ENCODE measurements around the gene PCCB. TPM values are rescaled to one million over a fixed set of nuclear protein-coding genes. Genes with fewer than 3 reads are reported as not detected.
"Not testable (repeated sequence)": the region's sequence is repeated elsewhere in the genome, so short reads cannot be mapped to it uniquely, and the experiment has no call there.

The PCCB gene
- polyA plus RNA-seq, 1 donor from 2014 or later = 18.3 TPM

DNA sequence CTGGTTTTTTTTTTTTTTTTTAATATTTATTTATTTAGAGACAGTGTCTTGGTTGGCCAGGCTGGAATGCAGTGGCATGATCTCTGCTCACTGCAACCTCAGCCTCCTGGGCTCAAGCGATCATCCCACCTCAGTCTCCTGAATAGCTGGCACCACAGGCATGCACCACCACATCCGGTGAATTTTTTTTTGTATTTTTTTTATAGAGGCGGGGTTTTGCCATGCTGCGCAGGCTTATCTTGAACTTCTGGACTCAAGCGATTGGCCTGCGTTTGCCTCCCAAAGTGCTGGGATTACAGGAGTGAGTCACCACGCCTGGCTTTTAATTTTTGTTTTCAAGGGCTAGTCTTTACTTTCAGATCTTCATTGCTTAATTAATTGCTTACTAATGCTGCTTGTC is 13.1 kb downstream of the PCCB start:
- H3K27me3 ChIP-seq (ENCODE audit: insufficient read depth, low read depth, low read length) = no peaks in the 10 kb centered on the region
- H3K27ac ChIP-seq (ENCODE audit: low read length) = no peak overlapping the region
- no peak overlapping the region for H3K9ac ChIP-seq (ENCODE audit: low read length)
- no peaks in the 10 kb centered on the region for H4K20me1 ChIP-seq (ENCODE audit: insufficient read depth)
- no peaks in the 10 kb centered on the region for H3F3A ChIP-seq (ENCODE audit: insufficient read depth, low read length, poor library complexity, severe bottlenecking)
- H3K9me2 ChIP-seq (ENCODE audit: insufficient read depth, low read length) = no peaks in the 10 kb centered on the region
- H3K9me3 ChIP-seq (ENCODE audit: low read length) = no peaks in the 10 kb centered on the region
- H3K79me2 ChIP-seq (replicated peaks; ENCODE audit: insufficient read depth, low read length) = no peaks in the 10 kb centered on the region
- no peak overlapping the region for H2AFZ ChIP-seq (ENCODE audit: low read depth, low read length)
- no peak overlapping the region for H3K4me3 ChIP-seq (ENCODE audit: low read length)
- TF ChIP-seq MXI1 (conservative IDR thresholded peaks at IDR 0.05; ENCODE audit: poor library complexity, severe bottlenecking) (no peak), SMC3 (conservative IDR thresholded peaks at IDR 0.05; ENCODE audit: poor library complexity) (no peak), RAD21 (conservative IDR thresholded peaks at IDR 0.05) (no peak), TAF1 (IDR thresholded peaks at IDR 0.05; ENCODE audit: low read depth) (no peak), EP300 (conservative IDR thresholded peaks at IDR 0.05; ENCODE audit: poor library complexity, severe bottlenecking) (no peak), POLR2AphosphoS5 (IDR thresholded peaks at IDR 0.05) (no peak)
- H3K4me2 ChIP-seq (ENCODE audit: low read length) = no peak overlapping the region
- peaks cover 11% of the 10 kb centered on the region for H3K36me3 ChIP-seq (ENCODE audit: insufficient read depth, low read length)

GRCh38 chr3:136266468-136267125 is 16.5 kb downstream of the PCCB start:
- H3K4me2 ChIP-seq (ENCODE audit: low read length); H3K9me2 ChIP-seq (ENCODE audit: insufficient read depth, low read length); H3K27ac ChIP-seq (ENCODE audit: low read length); H3K36me3 ChIP-seq (ENCODE audit: insufficient read depth, low read length); H4K20me1 ChIP-seq (ENCODE audit: insufficient read depth); H3K79me2 ChIP-seq (replicated peaks; ENCODE audit: insufficient read depth, low read length); H3K4me3 ChIP-seq (ENCODE audit: low read length); H3K9me3 ChIP-seq (ENCODE audit: low read length); H3K9ac ChIP-seq (ENCODE audit: low read length); H2AFZ ChIP-seq (ENCODE audit: low read depth, low read length); H3K27me3 ChIP-seq (ENCODE audit: insufficient read depth, low read depth, low read length); H3F3A ChIP-seq (ENCODE audit: insufficient read depth, low read length, poor library complexity, severe bottlenecking): not testable (repeated sequence)

- no peak for TF ChIP-seq RAD21 (conservative IDR thresholded peaks at IDR 0.05)
- no peak for TF ChIP-seq POLR2AphosphoS5 (IDR thresholded peaks at IDR 0.05)
- TF ChIP-seq MXI1 (conservative IDR thresholded peaks at IDR 0.05; ENCODE audit: poor library complexity, severe bottlenecking) = no peak
- TF ChIP-seq, protein P1, sequence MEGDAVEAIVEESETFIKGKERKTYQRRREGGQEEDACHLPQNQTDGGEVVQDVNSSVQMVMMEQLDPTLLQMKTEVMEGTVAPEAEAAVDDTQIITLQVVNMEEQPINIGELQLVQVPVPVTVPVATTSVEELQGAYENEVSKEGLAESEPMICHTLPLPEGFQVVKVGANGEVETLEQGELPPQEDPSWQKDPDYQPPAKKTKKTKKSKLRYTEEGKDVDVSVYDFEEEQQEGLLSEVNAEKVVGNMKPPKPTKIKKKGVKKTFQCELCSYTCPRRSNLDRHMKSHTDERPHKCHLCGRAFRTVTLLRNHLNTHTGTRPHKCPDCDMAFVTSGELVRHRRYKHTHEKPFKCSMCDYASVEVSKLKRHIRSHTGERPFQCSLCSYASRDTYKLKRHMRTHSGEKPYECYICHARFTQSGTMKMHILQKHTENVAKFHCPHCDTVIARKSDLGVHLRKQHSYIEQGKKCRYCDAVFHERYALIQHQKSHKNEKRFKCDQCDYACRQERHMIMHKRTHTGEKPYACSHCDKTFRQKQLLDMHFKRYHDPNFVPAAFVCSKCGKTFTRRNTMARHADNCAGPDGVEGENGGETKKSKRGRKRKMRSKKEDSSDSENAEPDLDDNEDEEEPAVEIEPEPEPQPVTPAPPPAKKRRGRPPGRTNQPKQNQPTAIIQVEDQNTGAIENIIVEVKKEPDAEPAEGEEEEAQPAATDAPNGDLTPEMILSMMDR (IDR thresholded peaks at IDR 0.05; ENCODE audit: poor library complexity, severe bottlenecking) = no peak
- TF ChIP-seq EP300 (conservative IDR thresholded peaks at IDR 0.05; ENCODE audit: poor library complexity, severe bottlenecking) = no peak
- TF ChIP-seq, protein P2, sequence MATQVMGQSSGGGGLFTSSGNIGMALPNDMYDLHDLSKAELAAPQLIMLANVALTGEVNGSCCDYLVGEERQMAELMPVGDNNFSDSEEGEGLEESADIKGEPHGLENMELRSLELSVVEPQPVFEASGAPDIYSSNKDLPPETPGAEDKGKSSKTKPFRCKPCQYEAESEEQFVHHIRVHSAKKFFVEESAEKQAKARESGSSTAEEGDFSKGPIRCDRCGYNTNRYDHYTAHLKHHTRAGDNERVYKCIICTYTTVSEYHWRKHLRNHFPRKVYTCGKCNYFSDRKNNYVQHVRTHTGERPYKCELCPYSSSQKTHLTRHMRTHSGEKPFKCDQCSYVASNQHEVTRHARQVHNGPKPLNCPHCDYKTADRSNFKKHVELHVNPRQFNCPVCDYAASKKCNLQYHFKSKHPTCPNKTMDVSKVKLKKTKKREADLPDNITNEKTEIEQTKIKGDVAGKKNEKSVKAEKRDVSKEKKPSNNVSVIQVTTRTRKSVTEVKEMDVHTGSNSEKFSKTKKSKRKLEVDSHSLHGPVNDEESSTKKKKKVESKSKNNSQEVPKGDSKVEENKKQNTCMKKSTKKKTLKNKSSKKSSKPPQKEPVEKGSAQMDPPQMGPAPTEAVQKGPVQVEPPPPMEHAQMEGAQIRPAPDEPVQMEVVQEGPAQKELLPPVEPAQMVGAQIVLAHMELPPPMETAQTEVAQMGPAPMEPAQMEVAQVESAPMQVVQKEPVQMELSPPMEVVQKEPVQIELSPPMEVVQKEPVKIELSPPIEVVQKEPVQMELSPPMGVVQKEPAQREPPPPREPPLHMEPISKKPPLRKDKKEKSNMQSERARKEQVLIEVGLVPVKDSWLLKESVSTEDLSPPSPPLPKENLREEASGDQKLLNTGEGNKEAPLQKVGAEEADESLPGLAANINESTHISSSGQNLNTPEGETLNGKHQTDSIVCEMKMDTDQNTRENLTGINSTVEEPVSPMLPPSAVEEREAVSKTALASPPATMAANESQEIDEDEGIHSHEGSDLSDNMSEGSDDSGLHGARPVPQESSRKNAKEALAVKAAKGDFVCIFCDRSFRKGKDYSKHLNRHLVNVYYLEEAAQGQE (IDR thresholded peaks at IDR 0.05; ENCODE audit: borderline replicate concordance) = no peak
- no peak for TF ChIP-seq TAF1 (IDR thresholded peaks at IDR 0.05; ENCODE audit: low read depth)
- TF ChIP-seq SMC3 (conservative IDR thresholded peaks at IDR 0.05; ENCODE audit: poor library complexity) = no peak
- no peak for TF ChIP-seq EZH2 (IDR thresholded peaks at IDR 0.05; ENCODE audit: borderline replicate concordance, insufficient read depth, low read length, poor library complexity, severe bottlenecking)
- no peak overlapping the region for H3K4me2 ChIP-seq (ENCODE audit: low read length)
- no peaks in the 10 kb centered on the region for H3K9me3 ChIP-seq (ENCODE audit: low read length)
- H3K27me3 ChIP-seq (ENCODE audit: insufficient read depth, low read depth, low read length) = no peaks in the 10 kb centered on the region
- no peak overlapping the region for H3K27ac ChIP-seq (ENCODE audit: low read length)
- no peaks in the 10 kb centered on the region for H3K79me2 ChIP-seq (replicated peaks; ENCODE audit: insufficient read depth, low read length)
- no peak overlapping the region for H2AFZ ChIP-seq (ENCODE audit: low read depth, low read length)
- no peaks in the 10 kb centered on the region for H3K9me2 ChIP-seq (ENCODE audit: insufficient read depth, low read length)
- H3F3A ChIP-seq (ENCODE audit: insufficient read depth, low read length, poor library complexity, severe bottlenecking) = no peaks in the 10 kb centered on the region
- H3K4me3 ChIP-seq (ENCODE audit: low read length) = no peak overlapping the region
- no peak overlapping the region for H3K9ac ChIP-seq (ENCODE audit: low read length)
- peaks cover 3% of the 10 kb centered on the region for H3K36me3 ChIP-seq (ENCODE audit: insufficient read depth, low read length)
- H4K20me1 ChIP-seq (ENCODE audit: insufficient read depth) = no peaks in the 10 kb centered on the region
Measured at GRCh38 chr3:136267235-136267634, 17.1 kb downstream of the PCCB start.
